HCT116 (cell line): Measurements from ENCODE around the gene OR10A2. TPM values are rescaled to one million over a fixed set of nuclear protein-coding genes. Genes with fewer than 3 reads are reported as not detected.

Source experiments
- ATAC-seq: fragments of 200-7000 bp; cut with Tn5 transposase; 2 replicates; pipeline ENCODE4 v1.9.1; 2020; ENCODE audit warnings: mild to moderate bottlenecking, moderate library complexity
- BruUV-seq: library from RNA; stranded (reverse); fragments of 400-500 nt; replicated peaks from 2 replicates; lab custom pipeline; 2021; lab: Mats Ljungman, UMichigan
- CTCF ChIA-PET: fragments of 300-600 bp; sonication (Branson Sonifier 250); formaldehyde crosslinking; loops from one replicate; lab custom pipeline; 2021; ENCODE audit warnings: antibody characterized with exemption; lab: Charles Lee
- POLR2A ChIA-PET: fragments of 300-600, 350-600 bp; sonication (Branson Sonifier 250); formaldehyde crosslinking; loops from one replicate; lab custom pipeline; 2021; ENCODE audit warnings: antibody characterized with exemption; lab: Charles Lee
- RAD21 ChIA-PET, 2 experiments: fragments of 300-600 bp; sonication (Branson Sonifier 250); formaldehyde crosslinking; loops; one replicate each; lab custom pipeline; 2023; ENCODE audit warnings: low total read pairs in 2 of 2; ENCODE audit not compliant: uncharacterized antibody in 2 of 2, unreplicated experiment in 2 of 2, low non-redundant PET in 1 of 2; lab: Charles Lee
- DNase-seq: peaks from one replicate; pipeline ENCODE4 v3.0.0-alpha.2; 2010; ENCODE audit warnings: low read depth, low spot score
- H2AFZ ChIP-seq: fragments of 200-600 bp; shearing (Covaris generic), sonication (generic); 2 replicates; pipeline ENCODE4 v1.6.1; 2017; ENCODE audit warnings: low read depth, mixed run types, mixed read lengths, antibody characterized with exemption, low read length; ENCODE audit not compliant: poor library complexity, severe bottlenecking
- H3K27ac ChIP-seq: 2 replicates; pipeline ENCODE4 v1.5.1; 2012; ENCODE audit warnings: low read depth, low read length
- H3K27me3 ChIP-seq: fragments of 200-600 bp; sonication (generic); 2 replicates; pipeline ENCODE4 v1.6.1; 2016; ENCODE audit warnings: mixed run types, low read length, mixed read lengths; ENCODE audit not compliant: insufficient read depth
- H3K36me3 ChIP-seq, 2 experiments: fragments of 200-500 bp in 1 of 2; fragments of 200-600 bp in 1 of 2; sonication (Bioruptor generic) in 1 of 2; sonication (generic) in 1 of 2; 2 replicates each; pipeline versions ENCODE4 v1.5.1 to v1.6.1; 2014 to 2016; ENCODE audit warnings: low read length in 2 of 2, inconsistent platforms in 1 of 2, mixed read lengths in 1 of 2, mixed run types in 1 of 2; ENCODE audit not compliant: insufficient read depth in 2 of 2, control insufficient read depth in 1 of 2
- H3K4me1 ChIP-seq, 2 experiments: fragments of 200-600 bp in 1 of 2; sonication (generic) in 1 of 2; 2 replicates each; pipeline versions ENCODE4 v1.5.1 to v1.6.1; 2012 to 2017; ENCODE audit warnings: low read length in 2 of 2, inconsistent platforms in 1 of 2, mild to moderate bottlenecking in 1 of 2, mixed read lengths in 1 of 2, mixed run types in 1 of 2, moderate library complexity in 1 of 2; ENCODE audit not compliant: insufficient read depth in 2 of 2, control insufficient read depth in 1 of 2
- H3K4me2 ChIP-seq: fragments of 200-600 bp; sonication (generic); 2 replicates; pipeline ENCODE4 v1.6.1; 2017; ENCODE audit warnings: mixed run types, low read length, mixed read lengths
- H3K4me3 ChIP-seq, 2 experiments: fragments of 200-600 bp in 1 of 2; sonication (generic) in 1 of 2; replicated peaks in 1 of 2; 2 replicates each; pipeline ENCODE4 v1.5.1; 2011 to 2016; ENCODE audit warnings: low read length in 2 of 2, control low read depth in 1 of 2, low read depth in 1 of 2, mild to moderate bottlenecking in 1 of 2, mixed read lengths in 1 of 2, mixed run types in 1 of 2
- H3K79me2 ChIP-seq: fragments of 200-600 bp; sonication (generic); 2 replicates; pipeline ENCODE4 v1.6.1; 2017; ENCODE audit warnings: mild to moderate bottlenecking, mixed run types, low read length, moderate library complexity, mixed read lengths; ENCODE audit not compliant: insufficient read depth
- H3K9ac ChIP-seq: fragments of 200-600 bp; sonication (generic); 2 replicates; pipeline ENCODE4 v1.6.1; 2016; ENCODE audit warnings: low read length, mixed read lengths
- H3K9me2 ChIP-seq: fragments of 200-600 bp; sonication (generic), shearing (Covaris generic); 2 replicates; pipeline ENCODE4 v1.6.1; 2017; ENCODE audit warnings: mixed run types, mild to moderate bottlenecking, moderate library complexity; ENCODE audit not compliant: insufficient read depth
- H3K9me3 ChIP-seq, 2 experiments: fragments of 200-500 bp in 1 of 2; fragments of 200-600 bp in 1 of 2; sonication (Bioruptor generic) in 1 of 2; sonication (generic) in 1 of 2; 2 replicates each; pipeline ENCODE4 v1.6.1; 2014 to 2017; ENCODE audit warnings: low read length in 2 of 2, mixed read lengths in 2 of 2, inconsistent platforms in 1 of 2, low read depth in 1 of 2, mild to moderate bottlenecking in 1 of 2, mixed run types in 1 of 2, moderate library complexity in 1 of 2; ENCODE audit not compliant: control insufficient read depth in 1 of 2, insufficient read depth in 1 of 2
- H4K20me1 ChIP-seq: fragments of 200-600 bp; sonication (generic), shearing (Covaris generic); 2 replicates; pipeline ENCODE4 v1.6.1; 2017; ENCODE audit warnings: mixed run types, mild to moderate bottlenecking, moderate library complexity; ENCODE audit not compliant: insufficient read depth
- ATF3 ChIP-seq: IDR thresholded peaks from 2 replicates; pipeline ENCODE4 v1.6.1; 2012
- CBX3 ChIP-seq: IDR thresholded peaks from 2 replicates; pipeline ENCODE4 v1.6.1; 2012; ENCODE audit warnings: low read depth
- EGR1 ChIP-seq: IDR thresholded peaks from 2 replicates; pipeline ENCODE4 v1.6.1; 2012; ENCODE audit warnings: low read depth
- ELF1 ChIP-seq: IDR thresholded peaks from 2 replicates; pipeline ENCODE4 v1.6.1; 2012; ENCODE audit warnings: low read depth, borderline replicate concordance
- FOSL1 ChIP-seq: IDR thresholded peaks from 2 replicates; pipeline ENCODE4 v1.6.1; 2012; ENCODE audit warnings: low read depth
- MAX ChIP-seq: IDR thresholded peaks from 2 replicates; pipeline ENCODE4 v1.6.1; 2012
- RAD21 ChIP-seq: IDR thresholded peaks from 2 replicates; pipeline ENCODE4 v1.6.1; 2012; ENCODE audit warnings: low read depth, mild to moderate bottlenecking
- REST ChIP-seq: IDR thresholded peaks from 2 replicates; pipeline ENCODE4 v1.6.1; 2012; ENCODE audit warnings: low read depth
- SIN3A ChIP-seq: IDR thresholded peaks from 2 replicates; pipeline ENCODE4 v1.6.1; 2012; ENCODE audit warnings: low read depth
- ZBTB33 ChIP-seq: IDR thresholded peaks from 2 replicates; pipeline ENCODE4 v1.6.1; 2011; ENCODE audit warnings: mild to moderate bottlenecking, low read length, moderate library complexity; ENCODE audit not compliant: insufficient replicate concordance; ENCODE audit errors: extremely low read depth
- ZFX ChIP-seq: fragments of 450-650 bp; IDR thresholded peaks from 2 replicates; pipeline ENCODE4 v1.6.1; 2017
- ZNF274 ChIP-seq: fragments of 200-500 bp; sonication (Bioruptor generic); IDR thresholded peaks from 2 replicates; pipeline ENCODE4 v1.6.1; 2014; ENCODE audit warnings: mild to moderate bottlenecking, low read depth, low read length, inconsistent platforms
- intact Hi-C: fragments of 100-400 bp; cut with micrococcal nuclease; formaldehyde crosslinking; loops from 2 replicates; pipeline ENCODE4 v1.10.0; 2022
- total RNA-seq: library from RNA; stranded (reverse); gene quantifications from one replicate; pipeline ENCODE4 v1.2.1, GENCODE V29; 2021; ENCODE audit not compliant: unreplicated experiment

The OR10A2 gene
- total RNA-seq, 1 experiment from 2014 or later: not detected

- CTCF ChIA-PET: no interaction called here
- no TSS peak for BruUV-seq
- H3K27ac ChIP-seq: no peak overlapping the region
- POLR2A ChIA-PET: no interaction called here
- no peak overlapping the region for H3K4me3 ChIP-seq
- H3K4me2 ChIP-seq: no peak overlapping the region
- H4K20me1 ChIP-seq: no peaks in the 10 kb centered on the region
- TF ChIP-seq EGR1 (no peak), ZBTB33 (no peak), ATF3 (no peak), ZFX (no peak), REST (no peak), SIN3A (no peak), RAD21 (no peak), CBX3 (no peak), ELF1 (no peak), FOSL1 (no peak), ZNF274 (no peak), MAX (no peak)
- H3K79me2 ChIP-seq: no peaks in the 10 kb centered on the region
- H3K9me2 ChIP-seq: no peaks in the 10 kb centered on the region
- no peaks in the 10 kb centered on the region for H3K9me3 ChIP-seq
- no peak overlapping the region for H3K9ac ChIP-seq
- H3K36me3 ChIP-seq: no peaks in the 10 kb centered on the region
- H3K27me3 ChIP-seq: no peaks in the 10 kb centered on the region
- RAD21 ChIA-PET: no interaction called here
- H3K4me1 ChIP-seq: no peaks in the 10 kb centered on the region
- DNase-seq: no peak
- no peak overlapping the region for H2AFZ ChIP-seq
- no peak for ATAC-seq
- intact Hi-C loops: no loop called here
Measured at GRCh38 chr11:6841694-6842093, 21.2 kb upstream of the OR10A2 start.
